ENCODE measurements around the gene IGSF11.
"Not testable (repeated sequence)": the region's sequence is repeated elsewhere in the genome, so short reads cannot be mapped to it uniquely, and the experiment has no call there.

IGSF11 gene

DNA sequence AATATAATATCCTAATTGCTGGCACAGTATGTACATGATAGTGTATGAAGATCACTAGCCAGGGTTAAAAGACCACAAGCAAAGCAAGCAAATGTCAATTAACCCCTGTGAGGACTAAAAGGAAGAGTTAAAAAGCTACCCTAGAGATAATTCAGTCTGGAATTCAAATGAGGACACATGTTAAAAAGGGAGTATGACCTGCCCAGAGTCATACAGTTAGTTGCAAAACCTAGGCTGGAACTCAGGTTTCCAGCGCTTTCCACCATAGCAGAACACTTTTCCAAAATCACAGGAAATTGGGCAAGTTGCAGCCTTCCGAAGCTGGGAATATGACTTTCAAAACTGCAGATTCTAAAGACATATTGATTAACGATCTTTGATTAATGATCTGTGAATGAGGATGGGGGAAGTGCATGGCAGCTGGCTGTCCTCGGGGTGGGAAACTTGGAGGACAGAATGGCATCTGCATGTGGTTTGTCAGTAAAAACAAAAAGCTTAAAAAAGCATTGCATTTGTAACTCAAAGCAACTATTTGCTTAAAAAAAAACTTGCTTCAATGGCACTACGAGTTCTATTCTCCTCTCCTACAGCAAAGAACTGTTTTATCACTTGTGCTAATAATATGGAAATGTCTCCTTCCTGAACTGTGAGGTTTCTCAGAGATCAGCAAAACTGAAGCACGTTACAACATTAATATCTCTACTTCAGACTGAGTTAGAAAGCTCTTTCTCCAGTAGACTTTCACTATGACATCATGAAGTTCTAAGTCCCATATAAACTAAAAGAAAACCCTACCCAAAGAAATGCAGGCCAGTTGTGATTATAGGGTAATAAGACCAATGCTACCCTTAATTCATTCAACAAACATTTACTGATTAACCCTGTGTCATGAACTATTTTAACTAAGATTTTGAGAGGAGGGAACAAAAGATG lies 46.2 kb downstream of the IGSF11 start:
- no peaks in the 10 kb centered on the region for H3K9me3 ChIP-seq (ENCODE audit: control insufficient read depth in 2 of 2, low read length in 2 of 2)
- peak overlapping the region; percentile 3 for H3K27ac ChIP-seq (ENCODE audit: low read length)
- H3K9ac ChIP-seq (ENCODE audit: low read length in 2 of 2), result no peak overlapping the region
- H3K36me3 ChIP-seq (ENCODE audit: control insufficient read depth in 2 of 2, insufficient read depth in 2 of 2, low read length in 2 of 2), result no peaks in the 10 kb centered on the region
- no peak overlapping the region for H3K4me3 ChIP-seq (ENCODE audit: low read length in 2 of 2)
- H3K27me3 ChIP-seq (ENCODE audit: control insufficient read depth in 1 of 2, insufficient read depth in 2 of 2, low read length in 2 of 2), result no peaks in the 10 kb centered on the region
- peaks cover 20% of the 10 kb centered on the region for H3K4me1 ChIP-seq (ENCODE audit: control insufficient read depth, insufficient read depth, low read length)

DNA sequence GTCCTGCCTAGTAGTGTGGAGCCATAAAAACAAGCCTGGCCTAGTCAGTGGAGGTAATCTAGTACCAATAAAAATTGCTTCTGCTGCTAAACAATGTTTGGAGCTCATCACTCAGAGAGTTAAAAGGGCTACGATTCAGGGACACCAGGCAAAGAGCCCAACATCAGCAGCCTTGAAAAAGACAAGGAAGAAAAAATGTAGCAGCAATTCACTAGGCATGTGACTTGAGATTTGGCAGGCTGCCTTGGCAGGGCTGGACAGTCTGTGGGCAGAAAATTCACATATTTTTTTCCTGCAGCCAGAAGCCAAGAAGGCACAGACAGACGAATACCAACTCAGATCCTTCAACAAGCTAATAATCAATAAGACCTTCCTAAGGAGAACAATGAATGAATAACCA lies 47.2 kb downstream of the IGSF11 start:
- Histone ChIP-seq H3K9ac (ENCODE audit: low read length in 2 of 2) (no peak overlapping the region), H3K4me3 (ENCODE audit: low read length in 2 of 2) (no peak overlapping the region), H3K36me3 (ENCODE audit: control insufficient read depth in 2 of 2, insufficient read depth in 2 of 2, low read length in 2 of 2) (no peaks in the 10 kb centered on the region), H3K9me3 (ENCODE audit: control insufficient read depth in 2 of 2, low read length in 2 of 2) (no peaks in the 10 kb centered on the region), H3K27me3 (ENCODE audit: control insufficient read depth in 1 of 2, insufficient read depth in 2 of 2, low read length in 2 of 2) (no peaks in the 10 kb centered on the region), H3K27ac (ENCODE audit: low read length) (peak overlapping the region; percentile 42), H3K4me1 (ENCODE audit: control insufficient read depth, insufficient read depth, low read length) (peaks cover 20% of the 10 kb centered on the region)

DNA sequence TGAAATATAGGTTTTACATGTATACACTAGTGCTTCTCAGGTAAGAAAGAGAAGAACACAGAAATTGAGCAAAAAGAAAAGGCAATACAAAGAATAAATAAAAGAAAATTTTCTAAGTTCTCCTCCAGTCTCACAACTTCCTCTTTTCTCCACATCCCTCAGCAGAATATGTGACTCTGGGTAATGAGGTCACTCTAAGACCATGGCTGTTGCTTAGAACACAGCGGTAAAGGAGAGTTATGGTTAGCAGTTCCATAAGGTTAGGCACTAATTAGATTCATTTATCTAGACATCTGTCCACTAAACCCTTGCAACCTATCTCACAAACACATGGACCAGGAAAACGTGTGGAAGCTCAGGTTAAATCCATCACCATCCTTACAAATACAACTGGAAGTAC lies 47.9 kb downstream of the IGSF11 start:
- H3K27me3 ChIP-seq (ENCODE audit: control insufficient read depth in 1 of 2, insufficient read depth in 2 of 2, low read length in 2 of 2), result no peaks in the 10 kb centered on the region
- no peaks in the 10 kb centered on the region for H3K9me3 ChIP-seq (ENCODE audit: control insufficient read depth in 2 of 2, low read length in 2 of 2)
- peaks cover 20% of the 10 kb centered on the region for H3K4me1 ChIP-seq (ENCODE audit: control insufficient read depth, insufficient read depth, low read length)
- H3K27ac ChIP-seq (ENCODE audit: low read length), result peak overlapping the region; percentile 42
- no peak overlapping the region for H3K4me3 ChIP-seq (ENCODE audit: low read length in 2 of 2)
- no peaks in the 10 kb centered on the region for H3K36me3 ChIP-seq (ENCODE audit: control insufficient read depth in 2 of 2, insufficient read depth in 2 of 2, low read length in 2 of 2)
- H3K9ac ChIP-seq (ENCODE audit: low read length in 2 of 2), result no peak overlapping the region

DNA sequence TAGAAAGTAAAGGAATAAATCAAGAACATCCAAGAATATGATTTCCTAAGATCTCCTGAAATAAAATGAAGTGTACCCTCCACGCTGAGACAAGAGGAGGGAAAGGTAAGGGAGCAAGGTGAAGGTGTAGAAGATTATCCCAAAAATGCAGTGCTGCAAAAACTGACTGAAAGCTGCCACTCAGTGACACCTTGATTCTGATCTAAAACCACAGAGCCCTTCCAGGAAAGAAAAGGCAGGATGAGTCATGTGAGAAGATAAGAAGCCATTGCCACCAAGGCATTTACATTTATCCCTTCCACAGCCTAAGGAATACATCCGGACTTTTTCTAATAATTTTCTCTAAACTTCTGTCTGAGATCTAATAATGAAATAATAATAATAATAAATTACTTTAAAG lies 49.9 kb downstream of the IGSF11 start:
- no peak overlapping the region for H3K4me3 ChIP-seq (ENCODE audit: low read length in 2 of 2)
- H3K36me3 ChIP-seq (ENCODE audit: control insufficient read depth in 2 of 2, insufficient read depth in 2 of 2, low read length in 2 of 2), result no peaks in the 10 kb centered on the region
- no peaks in the 10 kb centered on the region for H3K9me3 ChIP-seq (ENCODE audit: control insufficient read depth in 2 of 2, low read length in 2 of 2)
- peaks cover 20% of the 10 kb centered on the region for H3K4me1 ChIP-seq (ENCODE audit: control insufficient read depth, insufficient read depth, low read length)
- H3K9ac ChIP-seq (ENCODE audit: low read length in 2 of 2), result no peak overlapping the region
- no peak overlapping the region for H3K27ac ChIP-seq (ENCODE audit: low read length)
- no peaks in the 10 kb centered on the region for H3K27me3 ChIP-seq (ENCODE audit: control insufficient read depth in 1 of 2, insufficient read depth in 2 of 2, low read length in 2 of 2)

DNA sequence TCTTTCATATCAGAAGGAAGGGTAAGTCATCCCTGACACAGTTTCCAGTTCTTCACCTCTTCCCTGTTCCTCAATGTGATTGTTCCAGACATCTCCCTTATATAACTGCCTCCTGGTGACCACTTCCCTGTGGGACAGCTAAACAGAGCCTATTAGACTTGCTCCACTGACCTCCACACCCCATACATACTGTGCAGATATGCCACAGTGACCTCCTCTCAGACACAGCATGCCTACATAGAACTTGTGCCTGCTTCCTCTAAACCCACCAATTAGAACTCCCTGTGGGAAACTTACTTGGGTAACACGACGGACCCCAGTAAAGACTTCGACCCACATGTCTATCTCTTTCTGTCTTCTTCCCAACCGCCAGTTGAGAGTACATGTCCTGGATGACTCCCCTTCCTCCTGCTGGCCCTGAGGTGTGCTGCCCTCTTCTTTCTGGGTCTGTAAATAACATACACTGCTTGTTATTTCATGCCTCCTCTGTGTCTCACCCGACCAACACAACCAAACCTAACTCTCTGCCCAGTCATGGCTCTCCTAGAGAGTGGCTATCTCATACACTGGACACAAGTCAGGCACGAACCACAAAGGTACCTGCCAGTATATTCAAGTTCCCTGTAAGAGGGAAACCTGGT lies 53.0 kb downstream of the IGSF11 start:
- Histone ChIP-seq H3K27me3 (ENCODE audit: control insufficient read depth in 1 of 2, insufficient read depth in 2 of 2, low read length in 2 of 2) (no peaks in the 10 kb centered on the region), H3K9me3 (ENCODE audit: control insufficient read depth in 2 of 2, low read length in 2 of 2) (no peaks in the 10 kb centered on the region), H3K4me3 (ENCODE audit: low read length in 2 of 2) (no peak overlapping the region), H3K9ac (ENCODE audit: low read length in 2 of 2) (no peak overlapping the region), H3K27ac (ENCODE audit: low read length) (no peak overlapping the region), H3K4me1 (ENCODE audit: control insufficient read depth, insufficient read depth, low read length) (peaks cover under 1% of the 10 kb centered on the region), H3K36me3 (ENCODE audit: control insufficient read depth in 2 of 2, insufficient read depth in 2 of 2, low read length in 2 of 2) (no peaks in the 10 kb centered on the region)

DNA sequence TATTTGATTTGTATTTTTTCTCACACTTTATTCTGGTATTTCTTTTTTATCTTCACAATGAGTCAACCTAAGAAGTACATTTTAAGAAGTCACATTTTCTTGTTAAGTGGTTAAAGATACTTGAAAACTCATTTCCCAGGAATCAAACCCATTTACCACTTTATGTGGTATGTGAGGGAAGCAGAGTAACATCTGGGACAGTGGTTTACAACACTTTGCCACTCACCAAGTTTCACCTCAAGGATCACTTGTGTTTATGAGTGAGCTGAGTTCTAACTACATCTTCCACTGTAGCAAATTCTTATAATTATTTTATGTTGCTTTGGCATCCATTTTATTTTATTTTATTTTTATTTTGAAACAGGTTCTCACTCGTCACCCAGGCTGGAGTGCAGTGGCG lies 53.8 kb downstream of the IGSF11 start:
- no peaks in the 10 kb centered on the region for H3K4me1 ChIP-seq (ENCODE audit: control insufficient read depth, insufficient read depth, low read length)
- no peak overlapping the region for H3K27ac ChIP-seq (ENCODE audit: low read length)
- H3K9me3 ChIP-seq (ENCODE audit: control insufficient read depth in 2 of 2, low read length in 2 of 2), result no peaks in the 10 kb centered on the region
- no peak overlapping the region for H3K9ac ChIP-seq (ENCODE audit: low read length in 2 of 2)
- H3K4me3 ChIP-seq (ENCODE audit: low read length in 2 of 2), result no peak overlapping the region
- no peaks in the 10 kb centered on the region for H3K36me3 ChIP-seq (ENCODE audit: control insufficient read depth in 2 of 2, insufficient read depth in 2 of 2, low read length in 2 of 2)
- H3K27me3 ChIP-seq (ENCODE audit: control insufficient read depth in 1 of 2, insufficient read depth in 2 of 2, low read length in 2 of 2), result no peaks in the 10 kb centered on the region

DNA sequence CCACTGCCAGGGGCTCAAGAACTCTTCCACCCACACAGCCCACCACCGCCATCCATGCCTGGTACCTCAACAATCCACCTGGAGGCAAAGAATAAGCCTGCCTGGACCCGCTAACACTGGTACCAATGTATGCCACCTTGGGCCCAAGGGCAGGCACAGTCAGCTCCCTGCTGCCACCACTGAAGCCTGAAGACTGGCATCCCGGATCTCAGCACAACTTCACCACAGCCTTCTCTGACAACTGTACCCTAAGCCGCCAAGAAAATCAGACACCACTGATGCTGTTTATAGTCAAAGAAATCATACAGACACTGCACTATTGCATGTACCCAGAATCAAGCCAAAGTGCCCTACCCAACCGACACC lies 56.3 kb downstream of the IGSF11 start:
- no peak overlapping the region for H3K4me3 ChIP-seq (ENCODE audit: low read length in 2 of 2)
- H3K27me3 ChIP-seq (ENCODE audit: control insufficient read depth in 1 of 2, insufficient read depth in 2 of 2, low read length in 2 of 2), result no peaks in the 10 kb centered on the region

DNA sequence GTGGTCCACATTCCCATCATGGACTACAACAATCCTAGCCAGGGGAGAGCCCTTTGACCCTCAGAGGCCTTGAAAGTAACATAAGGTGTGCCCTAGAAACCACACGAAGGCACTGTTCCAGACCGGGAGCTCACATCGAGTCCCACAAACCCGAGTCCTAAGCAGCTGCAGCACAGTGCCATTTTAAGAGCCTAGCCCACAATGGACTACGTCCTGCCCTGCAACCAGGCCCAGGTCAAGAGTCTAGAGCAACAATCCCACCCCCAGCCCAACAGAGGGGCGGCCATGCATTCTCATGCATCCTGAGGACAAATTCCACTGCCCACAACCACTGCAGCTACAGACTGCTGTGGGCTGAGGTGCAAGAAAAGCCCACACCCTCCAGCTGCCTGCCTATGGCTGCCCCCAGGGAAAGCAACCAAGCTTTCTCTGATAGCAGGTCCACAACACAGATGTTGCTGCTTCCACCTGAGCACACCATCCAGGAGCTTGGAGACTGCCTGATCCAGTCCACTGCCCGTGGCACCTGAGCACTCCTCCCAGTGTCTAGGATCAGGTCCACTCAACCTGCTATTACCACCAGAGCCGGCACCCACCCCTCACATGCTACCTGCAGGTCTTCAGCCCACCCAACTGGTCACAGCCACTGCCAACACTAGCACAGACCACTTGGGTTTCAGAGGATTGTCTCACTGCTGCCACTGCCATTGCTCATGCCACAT lies 56.8 kb downstream of the IGSF11 start:
- Histone ChIP-seq H3K4me1 (ENCODE audit: control insufficient read depth, insufficient read depth, low read length) (peaks cover 9% of the 10 kb centered on the region), H3K27ac (ENCODE audit: low read length) (no peak overlapping the region), H3K9me3 (ENCODE audit: control insufficient read depth in 2 of 2, low read length in 2 of 2) (no peaks in the 10 kb centered on the region), H3K9ac (ENCODE audit: low read length in 2 of 2) (no peak overlapping the region), H3K27me3 (ENCODE audit: control insufficient read depth in 1 of 2, insufficient read depth in 2 of 2, low read length in 2 of 2) (no peaks in the 10 kb centered on the region), H3K4me3 (ENCODE audit: low read length in 2 of 2) (no peak overlapping the region), H3K36me3 (ENCODE audit: control insufficient read depth in 2 of 2, insufficient read depth in 2 of 2, low read length in 2 of 2) (no peaks in the 10 kb centered on the region)

More for the DNA sequence above, 56.3 kb downstream of the IGSF11 start:
- no peaks in the 10 kb centered on the region for H3K9me3 ChIP-seq (ENCODE audit: control insufficient read depth in 2 of 2, low read length in 2 of 2)
- H3K9ac ChIP-seq (ENCODE audit: low read length in 2 of 2), result no peak overlapping the region
- H3K4me1 ChIP-seq (ENCODE audit: control insufficient read depth, insufficient read depth, low read length), result peaks cover 4% of the 10 kb centered on the region
- no peak overlapping the region for H3K27ac ChIP-seq (ENCODE audit: low read length)
- H3K36me3 ChIP-seq (ENCODE audit: control insufficient read depth in 2 of 2, insufficient read depth in 2 of 2, low read length in 2 of 2), result no peaks in the 10 kb centered on the region

DNA sequence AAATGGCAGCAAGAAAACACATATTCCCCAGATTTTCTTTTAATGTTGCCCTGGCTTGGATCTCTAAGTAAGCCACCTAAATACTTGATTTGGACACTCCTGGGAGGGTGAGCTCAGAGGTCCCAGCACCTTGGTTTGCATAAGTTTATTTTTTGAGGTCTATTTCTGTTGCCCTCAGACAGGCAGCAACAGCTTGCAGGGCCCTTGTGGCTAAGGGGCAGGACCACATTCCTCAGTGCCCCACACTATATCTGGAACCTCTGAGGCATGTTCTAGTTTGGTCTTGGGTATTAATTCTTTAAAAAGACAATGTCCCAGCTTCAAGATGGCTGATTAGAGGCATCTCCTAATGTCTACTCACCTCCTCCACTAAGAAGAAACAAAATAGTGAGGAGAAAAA lies 57.5 kb downstream of the IGSF11 start:
- Histone ChIP-seq H3K9me3 (ENCODE audit: control insufficient read depth in 2 of 2, low read length in 2 of 2) (no peaks in the 10 kb centered on the region), H3K27me3 (ENCODE audit: control insufficient read depth in 1 of 2, insufficient read depth in 2 of 2, low read length in 2 of 2) (no peaks in the 10 kb centered on the region), H3K9ac (ENCODE audit: low read length in 2 of 2) (no peak overlapping the region), H3K4me1 (ENCODE audit: control insufficient read depth, insufficient read depth, low read length) (peaks cover 15% of the 10 kb centered on the region), H3K27ac (ENCODE audit: low read length) (no peak overlapping the region), H3K4me3 (ENCODE audit: low read length in 2 of 2) (no peak overlapping the region), H3K36me3 (ENCODE audit: control insufficient read depth in 2 of 2, insufficient read depth in 2 of 2, low read length in 2 of 2) (no peaks in the 10 kb centered on the region)

DNA sequence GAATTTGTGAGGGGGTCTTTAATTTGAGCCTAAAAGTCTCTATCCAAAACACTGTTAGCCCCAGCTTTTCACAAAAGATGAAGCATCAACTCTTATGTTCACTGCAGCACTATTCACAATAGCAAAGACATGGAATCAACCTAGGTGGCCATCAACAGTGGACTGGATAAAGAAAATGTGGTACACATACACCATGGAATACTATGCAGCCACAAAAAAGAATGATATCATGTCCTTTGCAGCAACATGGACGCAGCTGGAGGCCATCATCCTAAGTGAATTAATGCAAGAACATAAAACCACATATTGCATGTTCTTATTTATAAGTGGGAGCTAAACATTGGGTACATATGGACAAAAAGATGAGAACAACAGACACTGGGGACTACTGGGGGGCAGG lies 59.2 kb downstream of the IGSF11 start:
- H3K27me3 ChIP-seq (ENCODE audit: control insufficient read depth in 1 of 2, insufficient read depth in 2 of 2, low read length in 2 of 2); H3K36me3 ChIP-seq (ENCODE audit: control insufficient read depth in 2 of 2, insufficient read depth in 2 of 2, low read length in 2 of 2); H3K9me3 ChIP-seq (ENCODE audit: control insufficient read depth in 2 of 2, low read length in 2 of 2); H3K4me3 ChIP-seq (ENCODE audit: low read length in 2 of 2); H3K27ac ChIP-seq (ENCODE audit: low read length); H3K9ac ChIP-seq (ENCODE audit: low read length in 2 of 2): not testable (repeated sequence)
- peaks cover 15% of the 10 kb centered on the region for H3K4me1 ChIP-seq (ENCODE audit: control insufficient read depth, insufficient read depth, low read length)

Data from stomach smooth muscle (tissue), 2 donors.